H1 (cell line): ENCODE results near the gene SPATA4. TPM values are rescaled to one million over a fixed set of nuclear protein-coding genes. Genes with fewer than 3 reads are reported as not detected.

Source experiments
- CTCF ChIA-PET: fragments of 300-600 bp; sonication (Branson Sonifier 250); formaldehyde crosslinking; loops from one replicate; lab custom pipeline; 2021; ENCODE audit not compliant: partially characterized antibody; lab: Charles Lee
- POLR2A ChIA-PET: fragments of 300-600 bp; sonication (Branson Sonifier 250); formaldehyde crosslinking; loops from one replicate; lab custom pipeline; 2021; ENCODE audit warnings: inconsistent platforms; ENCODE audit not compliant: partially characterized antibody; lab: Charles Lee
- DNase-seq, 2 experiments: peaks; one replicate each; pipeline versions ENCODE4 v3.0.0 to v3.0.0-alpha.2; 2010 to 2022; ENCODE audit warnings: low spot score in 2 of 2, low read depth in 1 of 2, mixed read lengths in 1 of 2
- FAIRE-seq: peaks from 2 replicates; lab custom pipeline; 2011; peaks lifted over from hg19 to GRCh38; lab: Jason Lieb, UNC
- H2AFZ ChIP-seq: 2 replicates; pipeline ENCODE4 v1.8.1; 2012; ENCODE audit warnings: low read length, inconsistent platforms
- H2AK5ac ChIP-seq: 2 replicates; pipeline ENCODE4 v1.6.1; 2013; ENCODE audit warnings: low read depth, low read length
- H2BK120ac ChIP-seq: replicated peaks from 2 replicates; pipeline ENCODE3; 2013; ENCODE audit warnings: low read depth, low read length, inconsistent platforms
- H2BK12ac ChIP-seq: 2 replicates; pipeline ENCODE4 v1.6.1; 2013; ENCODE audit warnings: low read depth, low read length
- H2BK15ac ChIP-seq: 2 replicates; pipeline ENCODE4 v1.6.1; 2013; ENCODE audit warnings: low read length
- H2BK20ac ChIP-seq: 2 replicates; pipeline ENCODE4 v1.6.1; 2013; ENCODE audit warnings: low read length
- H2BK5ac ChIP-seq: 2 replicates; pipeline ENCODE4 v1.6.1; 2013; ENCODE audit warnings: low read depth, low read length
- H3K14ac ChIP-seq: 2 replicates; pipeline ENCODE4 v1.6.1; 2013; ENCODE audit warnings: inconsistent platforms; ENCODE audit not compliant: insufficient read length
- H3K18ac ChIP-seq: 2 replicates; pipeline ENCODE4 v1.6.1; 2013; ENCODE audit warnings: low read length; ENCODE audit errors: extremely low read depth
- H3K23ac ChIP-seq: 2 replicates; pipeline ENCODE4 v1.6.1; 2013; ENCODE audit warnings: inconsistent platforms; ENCODE audit not compliant: insufficient read length
- H3K23me2 ChIP-seq: 2 replicates; pipeline ENCODE4 v1.6.1; 2013; ENCODE audit warnings: low read depth, low read length
- H3K27ac ChIP-seq: 2 replicates; pipeline ENCODE4 v1.6.1; 2011; ENCODE audit warnings: low read depth, low read length, inconsistent platforms
- H3K27me3 ChIP-seq, 4 experiments: replicated peaks in 1 of 4; 1 replicate in 1 of 4; 2 replicates in 3 of 4; pipeline versions ENCODE4 v1.6.1 to v1.8.1; 2011 to 2013; ENCODE audit warnings: low read length in 3 of 4, mild to moderate bottlenecking in 3 of 4, inconsistent platforms in 2 of 4, mixed read lengths in 2 of 4, moderate library complexity in 1 of 4; ENCODE audit not compliant: control insufficient read depth in 3 of 4, insufficient read depth in 3 of 4; ENCODE audit errors: extremely low read depth in 1 of 4
- H3K36me3 ChIP-seq, 4 experiments: 2 replicates each; pipeline versions ENCODE4 v1.6.1 to v1.8.1; 2011 to 2013; ENCODE audit warnings: mild to moderate bottlenecking in 4 of 4, low read length in 3 of 4, moderate library complexity in 2 of 4, control low read depth in 1 of 4, inconsistent platforms in 1 of 4; ENCODE audit not compliant: insufficient read depth in 4 of 4, control insufficient read depth in 2 of 4
- H3K4ac ChIP-seq: replicated peaks from 2 replicates; pipeline ENCODE3; 2013; ENCODE audit warnings: low read length, low read depth, mixed read lengths, inconsistent platforms; ENCODE audit not compliant: insufficient read length
- H3K4me1 ChIP-seq, 4 experiments: replicated peaks in 1 of 4; 1 replicate in 1 of 4; 2 replicates in 3 of 4; pipeline versions ENCODE4 v1.6.1 to v1.8.1; 2011 to 2013; ENCODE audit warnings: low read length in 3 of 4, inconsistent platforms in 2 of 4, mixed read lengths in 1 of 4; ENCODE audit not compliant: insufficient read depth in 4 of 4, control insufficient read depth in 3 of 4
- H3K4me2 ChIP-seq, 2 experiments: 2 replicates each; pipeline versions ENCODE4 v1.6.1 to v1.8.1; 2011 to 2013; ENCODE audit warnings: low read depth in 2 of 2, low read length in 2 of 2, control low read depth in 1 of 2, inconsistent platforms in 1 of 2, mild to moderate bottlenecking in 1 of 2; ENCODE audit not compliant: insufficient read depth in 1 of 2
- H3K4me3 ChIP-seq, 4 experiments: fragments of 200-600, 300-600 bp in 1 of 4; sonication (generic), shearing (Covaris generic), sonication (Bioruptor Twin) in 1 of 4; 2 replicates each; pipeline versions ENCODE4 v1.5.1 to v1.8.1; 2011 to 2016; ENCODE audit warnings: low read length in 4 of 4, low read depth in 3 of 4, control low read depth in 2 of 4, inconsistent platforms in 2 of 4, mild to moderate bottlenecking in 2 of 4, mixed read lengths in 1 of 4, moderate library complexity in 1 of 4; ENCODE audit not compliant: insufficient read depth in 2 of 4; ENCODE audit errors: extremely low read depth in 1 of 4
- H3K56ac ChIP-seq: replicated peaks from 2 replicates; pipeline ENCODE3; 2013; ENCODE audit warnings: low read depth, mild to moderate bottlenecking, mixed read lengths, low read length, inconsistent platforms; ENCODE audit not compliant: insufficient read length
- H3K79me1 ChIP-seq: 2 replicates; pipeline ENCODE4 v1.6.1; 2013; ENCODE audit warnings: low read depth, low read length, control low read depth
- H3K79me2 ChIP-seq, 2 experiments: 2 replicates each; pipeline versions ENCODE4 v1.6.1 to v1.8.1; 2012 to 2013; ENCODE audit warnings: low read length in 2 of 2, mild to moderate bottlenecking in 2 of 2, inconsistent platforms in 1 of 2; ENCODE audit not compliant: insufficient read depth in 2 of 2, control insufficient read depth in 1 of 2
- H3K9ac ChIP-seq, 4 experiments: replicated peaks in 1 of 4; 1 replicate in 1 of 4; 2 replicates in 3 of 4; pipeline versions ENCODE4 v1.6.1 to v1.8.1; 2011 to 2013; ENCODE audit warnings: low read depth in 3 of 4, low read length in 3 of 4, control low read depth in 2 of 4, mild to moderate bottlenecking in 2 of 4, moderate library complexity in 2 of 4, inconsistent platforms in 1 of 4; ENCODE audit errors: extremely low read depth in 1 of 4
- H3K9me3 ChIP-seq, 2 experiments: 2 replicates each; pipeline versions ENCODE4 v1.6.1 to v1.8.1; 2012 to 2013; ENCODE audit warnings: mild to moderate bottlenecking in 2 of 2, moderate library complexity in 2 of 2, control low read depth in 1 of 2, inconsistent platforms in 1 of 2, low read depth in 1 of 2, low read length in 1 of 2, mixed read lengths in 1 of 2; ENCODE audit not compliant: insufficient read depth in 2 of 2
- H4K20me1 ChIP-seq, 2 experiments: replicated peaks in 1 of 2; 2 replicates each; pipeline versions ENCODE3 to v1.8.1; 2011 to 2013; ENCODE audit warnings: inconsistent platforms in 2 of 2, low read length in 2 of 2, mild to moderate bottlenecking in 1 of 2; ENCODE audit not compliant: insufficient read depth in 2 of 2, control insufficient read depth in 1 of 2
- H4K5ac ChIP-seq: 2 replicates; pipeline ENCODE4 v1.6.1; 2013; ENCODE audit warnings: low read length, low read depth, mixed read lengths, inconsistent platforms; ENCODE audit not compliant: insufficient read length
- H4K8ac ChIP-seq: 2 replicates; pipeline ENCODE4 v1.8.0; 2013; ENCODE audit warnings: mild to moderate bottlenecking, moderate library complexity, low read length, inconsistent platforms; ENCODE audit not compliant: insufficient read depth; ENCODE audit errors: extremely low read depth
- H4K91ac ChIP-seq: replicated peaks from 2 replicates; pipeline ENCODE3; 2013; ENCODE audit warnings: low read length, mixed read lengths, inconsistent platforms; ENCODE audit not compliant: insufficient read length
- ASH2L ChIP-seq: fragments of 200-600, 300-600 bp; sonication (generic); IDR thresholded peaks from one replicate; pipeline ENCODE4 v1.7.1; 2017; ENCODE audit warnings: low read length
- CBX8 ChIP-seq: fragments of 300-800, 300-1000 bp; sonication (generic); IDR thresholded peaks from 2 replicates; pipeline ENCODE4 v1.7.1; 2016; ENCODE audit warnings: low read depth, low read length, borderline replicate concordance
- CREB1 ChIP-seq: IDR thresholded peaks from 2 replicates; pipeline ENCODE4 v1.6.1; 2012; ENCODE audit warnings: inconsistent platforms
- CTBP2 ChIP-seq: IDR thresholded peaks from 2 replicates; pipeline ENCODE4 v1.7.0; 2011; ENCODE audit warnings: borderline replicate concordance, mild to moderate bottlenecking, moderate library complexity, mixed read lengths, low read length; ENCODE audit not compliant: insufficient read depth, insufficient read length
- E2F6 ChIP-seq: IDR thresholded peaks from 2 replicates; pipeline ENCODE4 v1.6.1; 2012; ENCODE audit warnings: inconsistent platforms
- JUN ChIP-seq: IDR thresholded peaks from 2 replicates; pipeline ENCODE4 v1.6.1; 2011; ENCODE audit warnings: low read depth, mild to moderate bottlenecking, improper control_type of control experiment, low read length
- JUND ChIP-seq: IDR thresholded peaks from 2 replicates; pipeline ENCODE4 v1.6.1; 2011; ENCODE audit warnings: mild to moderate bottlenecking, improper control_type of control experiment, low read length
- RXRA ChIP-seq: IDR thresholded peaks from 2 replicates; pipeline ENCODE4 v1.6.1; 2011; ENCODE audit warnings: low read depth, mild to moderate bottlenecking, low read length, moderate library complexity; ENCODE audit not compliant: insufficient read depth
- SP2 ChIP-seq: IDR thresholded peaks from 2 replicates; pipeline ENCODE4 v1.6.1; 2012; ENCODE audit warnings: mild to moderate bottlenecking, low read length, inconsistent platforms
- SP4 ChIP-seq: IDR thresholded peaks from 2 replicates; pipeline ENCODE4 v1.6.1; 2012; ENCODE audit warnings: low read length, inconsistent platforms
- SUZ12 ChIP-seq: fragments of 200-600 bp; sonication (generic); IDR thresholded peaks from 2 replicates; pipeline ENCODE4 v1.6.1; 2012; ENCODE audit warnings: mild to moderate bottlenecking, inconsistent platforms, low read length, moderate library complexity, mixed read lengths
- USF2 ChIP-seq: IDR thresholded peaks from 2 replicates; pipeline ENCODE4 v1.6.1; 2011; ENCODE audit warnings: low read length, improper control_type of control experiment
- WGBS, 2 experiments: shearing (Covaris generic) in 1 of 2; methylation state at CpG; one replicate each; pipeline versions ENCODE4 v1.1.6 to v1.1.7; 2013 to 2015; ENCODE audit warnings: low lambda C conversion rate in 2 of 2, mixed read lengths in 2 of 2, inconsistent platforms in 1 of 2, low coverage in 1 of 2, missing lambda C conversion rate in 1 of 2; ENCODE audit not compliant: insufficient replicate concordance in 2 of 2, insufficient coverage in 1 of 2, insufficient read length in 1 of 2; ENCODE audit errors: extremely low coverage in 1 of 2, missing lambda C conversion rate in 1 of 2; 5-methylcytosine and 5-hydroxymethylcytosine counted together
- polyA plus RNA-seq, 7 experiments: library from polyadenylated mRNA; depleted of rRNA in 3 of 7; stranded (reverse) in 5 of 7; unstranded in 2 of 7; fragments of >200 nt in 5 of 7; fragments of 200-250 nt in 2 of 7; gene quantifications; 1 replicate in 5 of 7; 2 replicates in 1 of 7; 4 replicates in 1 of 7; pipeline versions ENCODE4 v1.2.1 to v1.2.3, GENCODE V29; 2011 to 2013; ENCODE audit warnings: missing spikeins in 2 of 7, mixed read lengths in 2 of 7
- total RNA-seq: library from RNA; stranded (reverse); fragmentation: NEBNext Ultra II Directional; extraction: Animal tissue kit (Norgen Biotek cat#: 25700); gene quantifications from 2 replicates; pipeline ENCODE4 v1.2.1, GENCODE V29; 2021

SPATA4 gene
- total and polyA plus RNA-seq, 2 of the 8 experiments (the other 6 are each of a cell fraction or from before 2014, with no cell fraction given), result not detected

GRCh38 chr4:176210579-176211296 lies 15.4 kb upstream of the SPATA4 start:
- ChIA-PET POLR2A (no interaction called here), CTCF (interaction anchor here (0.9 kb wide), 1 partner anchor 130 kb away, joined by 3 read pairs; no protein-coding TSS in a partner anchor)
- no peak overlapping the region for H3K4me2 ChIP-seq
- no peaks in the 10 kb centered on the region for H3K9me3 ChIP-seq
- H3K79me1 ChIP-seq, result no peaks in the 10 kb centered on the region
- no peak overlapping the region for H3K4ac ChIP-seq
- H2AK5ac ChIP-seq, result no peak overlapping the region
- FAIRE-seq (no peak), DNase-seq (no peak)
- H4K5ac ChIP-seq, result no peak overlapping the region
- H3K14ac ChIP-seq, result no peak overlapping the region
- H3K4me3 ChIP-seq, result no peak overlapping the region
- H3K27ac ChIP-seq, result no peak overlapping the region
- H3K9ac ChIP-seq, result no peak overlapping the region
- H3K36me3 ChIP-seq, result no peaks in the 10 kb centered on the region
- H2AFZ ChIP-seq, result no peak overlapping the region
- no peak overlapping the region for H3K18ac ChIP-seq
- H3K27me3 ChIP-seq, result no peaks in the 10 kb centered on the region
- 0 out of 7 replicates have a peak, but pooled peaks cover 0 to 2% (median 0%) of the 10 kb centered on the region in 4 experiments for H3K4me1 ChIP-seq
- H3K23me2 ChIP-seq, result no peaks in the 10 kb centered on the region; the same call in 1 of the 2 replicates
- H4K20me1 ChIP-seq, result no peaks in the 10 kb centered on the region
- no peak overlapping the region for H2BK12ac ChIP-seq
- H3K23ac ChIP-seq, result no peak overlapping the region
- H4K8ac ChIP-seq, result no peak overlapping the region
- no peak overlapping the region for H2BK15ac ChIP-seq
- H2BK5ac ChIP-seq, result no peak overlapping the region
- H4K91ac ChIP-seq, result no peak overlapping the region
- no peak overlapping the region for H2BK120ac ChIP-seq
- no peaks in the 10 kb centered on the region for H3K79me2 ChIP-seq
- H2BK20ac ChIP-seq, result no peak overlapping the region
- H3K56ac ChIP-seq, result no peak overlapping the region
- WGBS, 2 experiments, result 79 to 96% methylated on average over 2 to 7 of the region's 7 CpGs
- TF ChIP-seq JUN, result no peak
- no peak for TF ChIP-seq CREB1
- no peak for TF ChIP-seq RXRA
- no peak for TF ChIP-seq CBX8
- no peak for TF ChIP-seq USF2
- no peak for TF ChIP-seq E2F6
- no peak for TF ChIP-seq SUZ12
- no peak for TF ChIP-seq SP4
- no peak for TF ChIP-seq CTBP2
- no peak for TF ChIP-seq SP2
- TF ChIP-seq JUND, result no peak
- TF ChIP-seq ASH2L, result no peak
